ENCODE results near the gene XRCC4.

XRCC4 gene

GRCh38 chr5:83104021-83104420, 26.7 kb downstream of the XRCC4 start:
- DNase-seq (ENCODE audit: low read depth), result no peak
- no peak overlapping the region for H3K4me3 ChIP-seq (ENCODE audit: control insufficient read depth, low read depth, low read length)
- TF ChIP-seq CTCF (IDR thresholded peaks at IDR 0.05; ENCODE audit: control insufficient read depth, insufficient read depth, low read depth, low read length, missing control alignments), result no peak

GRCh38 chr5:83107692-83108420, 30.5 kb downstream of the XRCC4 start:
- no peak for DNase-seq (ENCODE audit: low read depth)
- TF ChIP-seq CTCF (IDR thresholded peaks at IDR 0.05; ENCODE audit: control insufficient read depth, insufficient read depth, low read depth, low read length, missing control alignments), result no peak
- H3K4me3 ChIP-seq (ENCODE audit: control insufficient read depth, low read depth, low read length), result no peak overlapping the region

- DNase-seq (ENCODE audit: low read depth), result no peak
- no peak for TF ChIP-seq CTCF (IDR thresholded peaks at IDR 0.05; ENCODE audit: control insufficient read depth, insufficient read depth, low read depth, low read length, missing control alignments)
- no peak overlapping the region for H3K4me3 ChIP-seq (ENCODE audit: control insufficient read depth, low read depth, low read length)
Measured at GRCh38 chr5:83109380-83109779, 32.0 kb downstream of the XRCC4 start.

- no peak overlapping the region for H3K4me3 ChIP-seq (ENCODE audit: control insufficient read depth, low read depth, low read length)
- DNase-seq (ENCODE audit: low read depth), result no peak
- TF ChIP-seq CTCF (IDR thresholded peaks at IDR 0.05; ENCODE audit: control insufficient read depth, insufficient read depth, low read depth, low read length, missing control alignments), result no peak
Measured at GRCh38 chr5:83115816-83116215, 38.5 kb downstream of the XRCC4 start.

GRCh38 chr5:83118471-83118870, 41.1 kb downstream of the XRCC4 start:
- no peak overlapping the region for H3K4me3 ChIP-seq (ENCODE audit: control insufficient read depth, low read depth, low read length)
- DNase-seq (ENCODE audit: low read depth), result no peak
- TF ChIP-seq CTCF (IDR thresholded peaks at IDR 0.05; ENCODE audit: control insufficient read depth, insufficient read depth, low read depth, low read length, missing control alignments), result no peak

GRCh38 chr5:83118976-83119375, 41.6 kb downstream of the XRCC4 start:
- no peak for TF ChIP-seq CTCF (IDR thresholded peaks at IDR 0.05; ENCODE audit: control insufficient read depth, insufficient read depth, low read depth, low read length, missing control alignments)
- H3K4me3 ChIP-seq (ENCODE audit: control insufficient read depth, low read depth, low read length), result no peak overlapping the region
- no peak for DNase-seq (ENCODE audit: low read depth)

Data from AG09309 (cell line).